Adrenal gland (tissue), 5 donors: ENCODE measurements around the gene TMEM145.

Experiments used
- POLR2A ChIP-seq, 2 donors: fragments of 450-650 bp; IDR thresholded peaks; one replicate each; pipeline ENCODE4 v1.6.1; 2017; ENCODE audit warnings: antibody characterized with exemption in 2 of 2, mild to moderate bottlenecking in 2 of 2, moderate library complexity in 1 of 2
- TF ChIP-seq, protein P1 (sequence below), 6 experiments: fragments of 450-650 bp in 4 of 6; fragments of 200-600 bp in 2 of 6; sonication (generic) in 1 of 6; IDR thresholded peaks; 1 replicate in 5 of 6; 2 replicates in 1 of 6; pipeline versions ENCODE4 v1.5.1 to v1.8.0; 2016 to 2021; ENCODE audit warnings: antibody characterized with exemption in 6 of 6, mild to moderate bottlenecking in 2 of 6, moderate library complexity in 1 of 6
- donor health status: DM: no; HTN: no; CAD: no.

DNA sequence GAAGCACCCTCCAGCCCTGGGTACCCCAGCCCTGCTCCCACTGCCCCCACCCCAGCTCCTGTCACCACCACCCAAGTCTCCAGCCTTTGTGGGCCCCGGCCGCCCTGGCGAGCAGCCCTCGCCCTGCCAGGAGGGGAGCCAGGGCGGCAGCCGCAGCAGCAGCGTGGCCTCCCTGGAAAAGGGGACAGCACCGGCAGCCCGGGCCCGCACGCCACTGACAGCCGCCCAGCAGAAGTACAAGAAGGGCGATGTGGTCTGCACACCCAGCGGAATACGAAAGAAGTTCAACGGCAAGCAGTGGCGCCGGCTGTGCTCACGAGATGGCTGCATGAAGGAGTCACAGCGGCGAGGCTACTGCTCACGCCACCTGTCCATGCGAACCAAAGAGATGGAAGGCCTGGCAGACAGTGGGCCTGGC, 40.1 kb upstream of the TMEM145 start:
- TF ChIP-seq, protein P1, sequence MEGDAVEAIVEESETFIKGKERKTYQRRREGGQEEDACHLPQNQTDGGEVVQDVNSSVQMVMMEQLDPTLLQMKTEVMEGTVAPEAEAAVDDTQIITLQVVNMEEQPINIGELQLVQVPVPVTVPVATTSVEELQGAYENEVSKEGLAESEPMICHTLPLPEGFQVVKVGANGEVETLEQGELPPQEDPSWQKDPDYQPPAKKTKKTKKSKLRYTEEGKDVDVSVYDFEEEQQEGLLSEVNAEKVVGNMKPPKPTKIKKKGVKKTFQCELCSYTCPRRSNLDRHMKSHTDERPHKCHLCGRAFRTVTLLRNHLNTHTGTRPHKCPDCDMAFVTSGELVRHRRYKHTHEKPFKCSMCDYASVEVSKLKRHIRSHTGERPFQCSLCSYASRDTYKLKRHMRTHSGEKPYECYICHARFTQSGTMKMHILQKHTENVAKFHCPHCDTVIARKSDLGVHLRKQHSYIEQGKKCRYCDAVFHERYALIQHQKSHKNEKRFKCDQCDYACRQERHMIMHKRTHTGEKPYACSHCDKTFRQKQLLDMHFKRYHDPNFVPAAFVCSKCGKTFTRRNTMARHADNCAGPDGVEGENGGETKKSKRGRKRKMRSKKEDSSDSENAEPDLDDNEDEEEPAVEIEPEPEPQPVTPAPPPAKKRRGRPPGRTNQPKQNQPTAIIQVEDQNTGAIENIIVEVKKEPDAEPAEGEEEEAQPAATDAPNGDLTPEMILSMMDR (IDR thresholded peaks at IDR 0.05), result no peak
- no peak for TF ChIP-seq POLR2A (IDR thresholded peaks at IDR 0.05)
